Panc1 (cell line): ENCODE measurements around the gene PROM2. TPM values are rescaled to one million over a fixed set of nuclear protein-coding genes. Genes with fewer than 3 reads are reported as not detected.

Experiments used
- ATAC-seq: fragments of 200-7000 bp; cut with Tn5 transposase; 2 replicates; pipeline ENCODE4 v1.9.1; 2020; ENCODE audit warnings: mild to moderate bottlenecking, moderate library complexity
- BruUV-seq: library from RNA; stranded (reverse); fragments of 400-500 nt; replicated peaks from 2 replicates; lab custom pipeline; 2021; lab: Mats Ljungman, UMichigan
- CTCF ChIA-PET: fragments of 300-600 bp; sonication (Branson Sonifier 250); formaldehyde crosslinking; loops from one replicate; lab custom pipeline; 2022; ENCODE audit warnings: antibody characterized with exemption; lab: Charles Lee
- POLR2A ChIA-PET: fragments of 300-600 bp; sonication (Branson Sonifier 250); formaldehyde crosslinking; loops from one replicate; lab custom pipeline; 2022; ENCODE audit warnings: antibody characterized with exemption; lab: Charles Lee
- DNase-seq: peaks from one replicate; pipeline ENCODE4 v3.0.0-alpha.2; 2010; ENCODE audit warnings: low read depth, low spot score
- H3K27ac ChIP-seq: 2 replicates; pipeline ENCODE4 v1.5.1; 2011; ENCODE audit warnings: mild to moderate bottlenecking, low read length, inconsistent platforms
- H3K27me3 ChIP-seq: fragments of 200-500 bp; sonication (Bioruptor generic); 2 replicates; pipeline ENCODE4 v1.6.0; 2014; ENCODE audit warnings: low read length, inconsistent platforms; ENCODE audit not compliant: control insufficient read depth, insufficient read depth
- H3K36me3 ChIP-seq: fragments of 200-500 bp; sonication (Bioruptor generic); 2 replicates; pipeline ENCODE4 v1.5.1; 2014; ENCODE audit warnings: inconsistent platforms, mild to moderate bottlenecking, low read length, moderate library complexity; ENCODE audit not compliant: control insufficient read depth, insufficient read depth
- H3K4me1 ChIP-seq: 2 replicates; pipeline ENCODE4 v1.5.1; 2011; ENCODE audit warnings: inconsistent platforms, mild to moderate bottlenecking, low read length, moderate library complexity; ENCODE audit not compliant: control insufficient read depth, insufficient read depth
- H3K4me3 ChIP-seq, 2 experiments: 2 replicates each; pipeline ENCODE4 v1.5.1; 2011 to 2012; ENCODE audit warnings: low read depth in 2 of 2, low read length in 2 of 2, mild to moderate bottlenecking in 2 of 2, inconsistent platforms in 1 of 2, moderate library complexity in 1 of 2
- H3K9me3 ChIP-seq: fragments of 200-500 bp; sonication (Bioruptor generic); 2 replicates; pipeline ENCODE4 v1.5.1; 2014; ENCODE audit warnings: low read depth, mild to moderate bottlenecking, inconsistent platforms, low read length, moderate library complexity; ENCODE audit not compliant: control insufficient read depth, insufficient read depth
- CTCF ChIP-seq: fragments of 450-650 bp; IDR thresholded peaks from 2 replicates; pipeline ENCODE4 v1.5.1; 2017; ENCODE audit warnings: mild to moderate bottlenecking
- POLR2AphosphoS5 ChIP-seq: IDR thresholded peaks from 2 replicates; pipeline ENCODE4 v1.6.1; 2012; ENCODE audit warnings: mild to moderate bottlenecking, low read depth, low read length, moderate library complexity
- SIN3A ChIP-seq: IDR thresholded peaks from 2 replicates; pipeline ENCODE4 v1.6.1; 2012; ENCODE audit warnings: low read depth, mild to moderate bottlenecking, low read length, moderate library complexity, borderline replicate concordance; ENCODE audit not compliant: insufficient read depth
- TCF7L2 ChIP-seq: IDR thresholded peaks from 2 replicates; pipeline ENCODE4 v1.6.1; 2011; ENCODE audit warnings: mild to moderate bottlenecking, low read depth, low read length, inconsistent platforms
- in situ Hi-C: cut with HindIII; loops from 2 replicates; pipeline ENCODE4 v1.10.0; 2016; ENCODE audit warnings: low sequenced_read_pairs, low pct_unique_long_range_greater_than_20kb
- intact Hi-C: fragments of 100-400 bp; cut with micrococcal nuclease; formaldehyde crosslinking; loops from one replicate; pipeline ENCODE4 v1.10.0; 2022; ENCODE audit not compliant: unreplicated experiment
- total RNA-seq: library from RNA; stranded (reverse); gene quantifications from one replicate; pipeline ENCODE4 v1.2.1, GENCODE V29; 2021; ENCODE audit not compliant: unreplicated experiment
- TF ChIP-seq, protein P1 (sequence below), 2 experiments: IDR thresholded peaks; 2 replicates each; pipeline ENCODE4 v1.6.1; 2011 to 2012; ENCODE audit warnings: low read depth in 2 of 2, control low read depth in 1 of 2, low read length in 1 of 2, mild to moderate bottlenecking in 1 of 2, moderate library complexity in 1 of 2; ENCODE audit not compliant: insufficient read depth in 1 of 2

Gene PROM2
- total RNA-seq, 1 experiment from 2014 or later = 1.4 TPM

DNA sequence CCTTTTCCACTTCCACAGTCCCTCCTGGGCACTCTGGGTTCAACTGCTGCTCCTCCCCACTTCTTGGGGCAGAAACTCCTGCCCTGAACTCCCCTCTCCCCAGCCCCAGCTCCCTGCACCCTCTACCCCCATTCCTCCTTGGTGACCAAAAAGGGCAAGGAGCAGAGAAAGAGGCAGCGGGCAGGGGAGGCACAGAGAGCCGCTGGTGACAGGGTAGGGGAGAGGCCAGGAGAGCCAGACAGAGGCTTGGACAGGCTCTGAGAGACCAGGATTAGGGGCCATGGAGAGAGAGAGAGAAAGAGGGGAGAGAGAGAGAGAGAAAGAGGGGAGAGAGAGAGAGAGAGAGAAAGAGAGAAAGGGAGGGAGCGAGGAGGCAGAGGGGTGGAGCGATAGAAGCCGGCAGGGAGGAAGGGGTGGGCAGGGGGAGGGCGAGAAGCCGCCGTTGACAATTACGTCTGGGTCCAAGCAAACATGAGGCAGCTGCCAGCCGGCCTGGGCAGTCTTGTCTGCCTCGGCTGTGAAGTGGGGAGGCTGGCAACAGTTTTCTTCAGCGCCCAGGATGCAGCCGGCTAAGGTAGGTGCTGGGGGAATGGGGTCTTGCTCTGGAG lies 22.7 kb downstream of the PROM2 start, which contains the start of gene KCNIP3:
TSS of gene KCNIP3 (plus strand) at position 468 of the 608 bp plus-strand sequence. CDS start at position 560, 92 bp downstream.
- BruUV-seq = no TSS peak
- no peak for DNase-seq
- no peak for ATAC-seq
- no peak within 1 kb of the TSS for H3K27ac ChIP-seq
- ChIA-PET CTCF (no interaction called here), POLR2A (no interaction called here)
- H3K4me3 ChIP-seq = no peak within 1 kb of the TSS
- TF ChIP-seq TCF7L2 = no peak
- TF ChIP-seq POLR2AphosphoS5 = no peak
- H3K36me3 ChIP-seq = no peaks in the 10 kb centered on the region
- in situ Hi-C loops (no loop called here), intact Hi-C loops (no loop called here)
- no peaks in the 10 kb centered on the region for H3K9me3 ChIP-seq
- no peaks in the 10 kb centered on the region for H3K4me1 ChIP-seq
- H3K27me3 ChIP-seq = no peaks in the 10 kb centered on the region

DNA sequence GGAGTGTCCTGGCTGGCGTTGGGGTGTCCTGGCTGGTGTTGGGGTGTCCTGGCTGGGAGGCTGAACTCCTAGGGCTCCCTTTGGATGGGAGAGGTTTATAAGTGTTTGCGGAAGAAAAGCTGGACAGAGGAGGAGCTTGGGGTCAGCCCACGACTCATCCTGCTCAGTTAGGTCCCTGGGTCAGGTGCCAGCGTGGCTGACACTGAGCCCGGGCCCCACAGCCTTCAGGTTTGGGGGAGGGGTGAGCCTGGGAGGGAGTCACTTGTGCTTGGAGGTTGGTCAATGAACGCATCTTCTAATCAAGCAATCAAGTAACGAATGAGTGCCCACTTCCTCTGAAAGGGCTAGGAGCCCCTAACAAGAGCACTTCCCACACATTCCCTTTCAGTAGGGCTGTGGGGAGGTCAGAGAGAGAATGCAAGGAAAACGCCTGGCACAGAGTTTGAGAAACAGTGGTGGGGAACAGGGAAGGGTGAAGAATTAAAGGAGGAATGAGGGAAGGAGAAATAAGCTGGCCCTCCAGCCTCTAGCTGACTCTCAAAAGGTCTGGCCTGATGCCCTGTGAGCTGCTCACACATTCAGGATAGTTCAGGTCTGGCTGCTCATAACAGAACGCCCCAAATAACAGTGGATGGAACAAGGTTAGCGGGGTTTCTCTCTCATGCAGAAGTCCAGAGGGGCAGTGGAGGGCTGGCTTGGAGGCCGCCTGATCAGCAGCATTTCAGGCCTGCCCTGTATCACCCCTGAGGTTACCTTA lies 23.6 kb downstream of the PROM2 start:
- ChIA-PET CTCF (no interaction called here), POLR2A (no interaction called here)
- no peak for ATAC-seq
- H3K27ac ChIP-seq = no peak overlapping the region
- no TSS peak for BruUV-seq
- TF ChIP-seq POLR2AphosphoS5 (no peak), SIN3A (no peak), CTCF (no peak), TCF7L2 (no peak)
- TF ChIP-seq, protein P1, sequence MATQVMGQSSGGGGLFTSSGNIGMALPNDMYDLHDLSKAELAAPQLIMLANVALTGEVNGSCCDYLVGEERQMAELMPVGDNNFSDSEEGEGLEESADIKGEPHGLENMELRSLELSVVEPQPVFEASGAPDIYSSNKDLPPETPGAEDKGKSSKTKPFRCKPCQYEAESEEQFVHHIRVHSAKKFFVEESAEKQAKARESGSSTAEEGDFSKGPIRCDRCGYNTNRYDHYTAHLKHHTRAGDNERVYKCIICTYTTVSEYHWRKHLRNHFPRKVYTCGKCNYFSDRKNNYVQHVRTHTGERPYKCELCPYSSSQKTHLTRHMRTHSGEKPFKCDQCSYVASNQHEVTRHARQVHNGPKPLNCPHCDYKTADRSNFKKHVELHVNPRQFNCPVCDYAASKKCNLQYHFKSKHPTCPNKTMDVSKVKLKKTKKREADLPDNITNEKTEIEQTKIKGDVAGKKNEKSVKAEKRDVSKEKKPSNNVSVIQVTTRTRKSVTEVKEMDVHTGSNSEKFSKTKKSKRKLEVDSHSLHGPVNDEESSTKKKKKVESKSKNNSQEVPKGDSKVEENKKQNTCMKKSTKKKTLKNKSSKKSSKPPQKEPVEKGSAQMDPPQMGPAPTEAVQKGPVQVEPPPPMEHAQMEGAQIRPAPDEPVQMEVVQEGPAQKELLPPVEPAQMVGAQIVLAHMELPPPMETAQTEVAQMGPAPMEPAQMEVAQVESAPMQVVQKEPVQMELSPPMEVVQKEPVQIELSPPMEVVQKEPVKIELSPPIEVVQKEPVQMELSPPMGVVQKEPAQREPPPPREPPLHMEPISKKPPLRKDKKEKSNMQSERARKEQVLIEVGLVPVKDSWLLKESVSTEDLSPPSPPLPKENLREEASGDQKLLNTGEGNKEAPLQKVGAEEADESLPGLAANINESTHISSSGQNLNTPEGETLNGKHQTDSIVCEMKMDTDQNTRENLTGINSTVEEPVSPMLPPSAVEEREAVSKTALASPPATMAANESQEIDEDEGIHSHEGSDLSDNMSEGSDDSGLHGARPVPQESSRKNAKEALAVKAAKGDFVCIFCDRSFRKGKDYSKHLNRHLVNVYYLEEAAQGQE (IDR thresholded peaks at IDR 0.05; ENCODE audit: insufficient read depth in 1 of 2, low read depth in 2 of 2, low read length in 1 of 2) = no peak
- no peaks in the 10 kb centered on the region for H3K9me3 ChIP-seq
- DNase-seq = no peak
- no peaks in the 10 kb centered on the region for H3K27me3 ChIP-seq
- H3K4me1 ChIP-seq = no peaks in the 10 kb centered on the region
- no peak overlapping the region for H3K4me3 ChIP-seq
- in situ Hi-C loops (no loop called here), intact Hi-C loops (no loop called here)
- H3K36me3 ChIP-seq = no peaks in the 10 kb centered on the region
